Large intestine (tissue), 3 donors: Measurements from ENCODE around the gene TBX4. TPM values are rescaled to one million over a fixed set of nuclear protein-coding genes. Genes with fewer than 3 reads are reported as not detected.

ENCODE experiments used
- DNase-seq, 2 donors: peaks; one replicate each; pipeline versions ENCODE4 v3.0.0 to v3.0.0-alpha.2; 2013
- H3K27ac ChIP-seq: one replicate; pipeline ENCODE4 v1.5.1; 2013; ENCODE audit warnings: low read length
- H3K27me3 ChIP-seq: 2 replicates; pipeline ENCODE4 v1.6.1; 2013; ENCODE audit warnings: low read length; ENCODE audit not compliant: control insufficient read depth, insufficient read depth
- H3K36me3 ChIP-seq: 2 replicates; pipeline ENCODE4 v1.6.1; 2013; ENCODE audit warnings: low read length; ENCODE audit not compliant: control insufficient read depth, insufficient read depth
- H3K4me1 ChIP-seq: one replicate; pipeline ENCODE4 v1.6.1; 2013; ENCODE audit warnings: low read length; ENCODE audit not compliant: control insufficient read depth, insufficient read depth
- H3K4me3 ChIP-seq: one replicate; pipeline ENCODE4 v1.5.1; 2013; ENCODE audit warnings: low read length
- H3K9me3 ChIP-seq: one replicate; pipeline ENCODE4 v1.6.1; 2013; ENCODE audit warnings: mild to moderate bottlenecking, low read depth, low read length, moderate library complexity; ENCODE audit not compliant: control insufficient read depth
- WGBS: methylation state at CpG from one replicate; pipeline ENCODE4 v1.1.5; 2013; ENCODE audit warnings: low lambda C conversion rate; ENCODE audit not compliant: insufficient coverage; 5-methylcytosine and 5-hydroxymethylcytosine counted together
- polyA plus RNA-seq: library from polyadenylated mRNA; unstranded; fragments of 120-200 nt; gene quantifications from one replicate; pipeline ENCODE4 v1.2.1, GENCODE V29; 2013

TBX4 gene
- polyA plus RNA-seq, 1 donor = 0.10 TPM

GRCh38 chr17:61460796-61461585 is 8.8 kb downstream of the TBX4 start:
- Histone ChIP-seq H3K4me1 (peaks cover 79% of the 10 kb centered on the region), H3K27ac (peak overlapping the region; percentile 63), H3K36me3 (no peaks in the 10 kb centered on the region), H3K27me3 (peaks cover 70% of the 10 kb centered on the region), H3K9me3 (peaks cover 20% of the 10 kb centered on the region), H3K4me3 (no peak overlapping the region)
- 17% methylated on average over 2 of the region's 12 CpGs for WGBS
- peak in 1 of 2 donors; percentile 37 for DNase-seq

GRCh38 chr17:61461586-61461966 is 9.4 kb downstream of the TBX4 start:
- no CpG with 5 or more reads among the region's 7 CpGs for WGBS
- H3K9me3 ChIP-seq = peaks cover 16% of the 10 kb centered on the region
- peak overlapping the region; percentile 63 for H3K27ac ChIP-seq
- H3K4me3 ChIP-seq = peak overlapping the region; percentile 30
- peaks cover 65% of the 10 kb centered on the region for H3K27me3 ChIP-seq
- DNase-seq = peak; percentile 56 to 62
- H3K4me1 ChIP-seq = peaks cover 82% of the 10 kb centered on the region
- H3K36me3 ChIP-seq = no peaks in the 10 kb centered on the region

- Histone ChIP-seq H3K27ac (peak overlapping the region; percentile 63), H3K27me3 (peaks cover 60% of the 10 kb centered on the region), H3K36me3 (no peaks in the 10 kb centered on the region), H3K9me3 (peaks cover 11% of the 10 kb centered on the region), H3K4me1 (peaks cover 77% of the 10 kb centered on the region), H3K4me3 (peak overlapping the region; percentile 30)
- WGBS = no CpG with 5 or more reads among the region's 55 CpGs
- peak in 1 of 2 donors; percentile 44 for DNase-seq
These were observed 9.9 kb downstream of the TBX4 start for GRCh38 chr17:61461967-61462718.

GRCh38 chr17:61462719-61463315 is 10.6 kb downstream of the TBX4 start:
- no peak overlapping the region for H3K4me3 ChIP-seq
- DNase-seq = no peak
- H3K27me3 ChIP-seq = peaks cover 53% of the 10 kb centered on the region
- 0% methylated on average over 1 of the region's 10 CpGs for WGBS
- H3K36me3 ChIP-seq = no peaks in the 10 kb centered on the region
- H3K4me1 ChIP-seq = peaks cover 77% of the 10 kb centered on the region
- H3K27ac ChIP-seq = peak overlapping the region; percentile 63
- H3K9me3 ChIP-seq = peaks cover 5% of the 10 kb centered on the region

GRCh38 chr17:61463316-61464129 is 11.3 kb downstream of the TBX4 start:
- peaks cover 46% of the 10 kb centered on the region for H3K27me3 ChIP-seq
- no peaks in the 10 kb centered on the region for H3K36me3 ChIP-seq
- peaks cover 5% of the 10 kb centered on the region for H3K9me3 ChIP-seq
- H3K4me1 ChIP-seq = peaks cover 80% of the 10 kb centered on the region
- WGBS = no CpG with 5 or more reads among the region's 12 CpGs
- no peak for DNase-seq
- no peak overlapping the region for H3K4me3 ChIP-seq
- H3K27ac ChIP-seq = no peak overlapping the region

GRCh38 chr17:61464130-61464842 is 12.1 kb downstream of the TBX4 start:
- Histone ChIP-seq H3K4me3 (no peak overlapping the region), H3K4me1 (peaks cover 82% of the 10 kb centered on the region), H3K36me3 (no peaks in the 10 kb centered on the region), H3K9me3 (peaks cover 5% of the 10 kb centered on the region), H3K27me3 (peaks cover 38% of the 10 kb centered on the region), H3K27ac (no peak overlapping the region)
- no peak for DNase-seq
- WGBS = no CpG with 5 or more reads among the region's 21 CpGs

GRCh38 chr17:61464843-61465180 is 12.6 kb downstream of the TBX4 start:
- H3K36me3 ChIP-seq = no peaks in the 10 kb centered on the region
- DNase-seq = no peak
- H3K4me1 ChIP-seq = peaks cover 81% of the 10 kb centered on the region
- H3K27ac ChIP-seq = no peak overlapping the region
- H3K4me3 ChIP-seq = no peak overlapping the region
- peaks cover 33% of the 10 kb centered on the region for H3K27me3 ChIP-seq
- H3K9me3 ChIP-seq = peaks cover 5% of the 10 kb centered on the region
- WGBS = no CpG with 5 or more reads among the region's 3 CpGs

GRCh38 chr17:61465550-61466237 is 13.5 kb downstream of the TBX4 start:
- H3K9me3 ChIP-seq = peaks cover 5% of the 10 kb centered on the region
- H3K36me3 ChIP-seq = no peaks in the 10 kb centered on the region
- WGBS = no CpG with 5 or more reads among the region's 17 CpGs
- peak overlapping the region; percentile 13 for H3K4me3 ChIP-seq
- peaks cover 24% of the 10 kb centered on the region for H3K27me3 ChIP-seq
- H3K4me1 ChIP-seq = peaks cover 81% of the 10 kb centered on the region
- no peak for DNase-seq
- peak overlapping the region; percentile 16 for H3K27ac ChIP-seq

GRCh38 chr17:61466246-61466645 is 14.0 kb downstream of the TBX4 start:
- peaks cover 5% of the 10 kb centered on the region for H3K9me3 ChIP-seq
- H3K27me3 ChIP-seq = peaks cover 19% of the 10 kb centered on the region
- no peaks in the 10 kb centered on the region for H3K36me3 ChIP-seq
- WGBS = no CpG with 5 or more reads among the region's 7 CpGs
- H3K4me1 ChIP-seq = peaks cover 82% of the 10 kb centered on the region
- peak overlapping the region; percentile 13 for H3K4me3 ChIP-seq
- peak in 1 of 2 donors; percentile 43 for DNase-seq
- no peak overlapping the region for H3K27ac ChIP-seq
